Measurements from ENCODE around the gene OR52N4. TPM values are rescaled to one million over a fixed set of nuclear protein-coding genes. Genes with fewer than 3 reads are reported as not detected.
"Not testable (repeated sequence)": the region's sequence is repeated elsewhere in the genome, so short reads cannot be mapped to it uniquely, and the experiment has no call there.

Gene OR52N4
- total RNA-seq, result under 1 TPM; 0.23 to 0.67 TPM

GRCh38 chr11:5753943-5754342, at the start of gene OR52N4:
Gene OR52N4, plus strand, starts transcription at chr11:5754243. Its CDS starts 498 bp downstream, at chr11:5754741.
- Mint-ChIP-seq H3K4me3 (no peak within 1 kb of the TSS), H3K36me3 (no peaks in the 10 kb centered on the region), H3K27me3 (no peaks in the 10 kb centered on the region), H3K9me3 (ENCODE audit: low read depth) (no peaks in the 10 kb centered on the region), H3K4me1 (no peaks in the 10 kb centered on the region), H3K27ac (no peak within 1 kb of the TSS)
- ATAC-seq, result no peak
- CTCF ChIA-PET, result no interaction called here
- DNase-seq, result no peak

GRCh38 chr11:5705688-5706087, 48.4 kb upstream of the OR52N4 start:
- H3K4me1 Mint-ChIP-seq, result peaks cover 31% of the 10 kb centered on the region
- no peak for ATAC-seq
- H3K27me3 Mint-ChIP-seq, result no peaks in the 10 kb centered on the region
- CTCF ChIA-PET, result interaction anchor here (0.7 to 1.0 kb wide), 3 partner anchors 8 to 24 kb away, joined by 3 read pairs; no protein-coding TSS in a partner anchor
- H3K9me3 Mint-ChIP-seq (ENCODE audit: low read depth), result no peaks in the 10 kb centered on the region
- H3K36me3 Mint-ChIP-seq, result peaks cover 70% of the 10 kb centered on the region
- no peak overlapping the region for H3K4me3 Mint-ChIP-seq
- no peak for DNase-seq
- H3K27ac Mint-ChIP-seq, result no peak overlapping the region

GRCh38 chr11:5712507-5712906, 41.5 kb upstream of the OR52N4 start:
- DNase-seq (no peak), ATAC-seq (peak; percentile 39)
- H3K36me3 Mint-ChIP-seq, result peaks cover 30% of the 10 kb centered on the region
- H3K27ac Mint-ChIP-seq, result no peak overlapping the region
- H3K4me3 Mint-ChIP-seq, result no peak overlapping the region
- H3K9me3 Mint-ChIP-seq (ENCODE audit: low read depth), result no peaks in the 10 kb centered on the region
- peaks cover 9% of the 10 kb centered on the region for H3K4me1 Mint-ChIP-seq
- CTCF ChIA-PET, result interaction anchor here (0.9 to 2.0 kb wide), 3 partner anchors 24 to 33 kb away, joined by 3 to 7 read pairs (median 3); partner anchors contain the start of genes OR56B1 and TRIM5
- H3K27me3 Mint-ChIP-seq, result no peaks in the 10 kb centered on the region

GRCh38 chr11:5713695-5714094, 40.3 kb upstream of the OR52N4 start:
- Mint-ChIP-seq H3K9me3 (ENCODE audit: low read depth) (no peaks in the 10 kb centered on the region), H3K27me3 (no peaks in the 10 kb centered on the region), H3K4me1 (peaks cover 5% of the 10 kb centered on the region), H3K27ac (no peak overlapping the region), H3K36me3 (peaks cover 24% of the 10 kb centered on the region), H3K4me3 (no peak overlapping the region)
- ATAC-seq (no peak), DNase-seq (no peak)
- CTCF ChIA-PET, result interaction anchor here (1.2 to 2.0 kb wide), 2 partner anchors 9 to 29 kb away, joined by 3 to 7 read pairs; partner anchors contain the start of gene TRIM5

- H3K27ac Mint-ChIP-seq; H3K27me3 Mint-ChIP-seq; H3K9me3 Mint-ChIP-seq (ENCODE audit: low read depth); DNase-seq; H3K4me3 Mint-ChIP-seq; CTCF ChIA-PET; H3K36me3 Mint-ChIP-seq; ATAC-seq: not testable (repeated sequence)
- peaks cover 14% of the 10 kb centered on the region for H3K4me1 Mint-ChIP-seq
Observed at GRCh38 chr11:5716518-5716917, 37.5 kb upstream of the OR52N4 start.

GRCh38 chr11:5719703-5720495, 34.1 kb upstream of the OR52N4 start:
- no peak overlapping the region for H3K27ac Mint-ChIP-seq
- H3K4me1 Mint-ChIP-seq, result peaks cover 9% of the 10 kb centered on the region
- H3K27me3 Mint-ChIP-seq, result peaks cover 3% of the 10 kb centered on the region
- peak; percentile 46 for DNase-seq
- CTCF ChIA-PET, result interaction anchor here (1.1 kb wide), 1 partner anchor 244 kb away, joined by 3 read pairs; no protein-coding TSS in a partner anchor
- no peaks in the 10 kb centered on the region for H3K9me3 Mint-ChIP-seq (ENCODE audit: low read depth)
- H3K4me3 Mint-ChIP-seq, result no peak overlapping the region
- peaks cover 6% of the 10 kb centered on the region for H3K36me3 Mint-ChIP-seq
- ATAC-seq, result peak; percentile 33

- H3K9me3 Mint-ChIP-seq (ENCODE audit: low read depth), result no peaks in the 10 kb centered on the region
- peaks cover 2% of the 10 kb centered on the region for H3K36me3 Mint-ChIP-seq
- H3K27ac Mint-ChIP-seq, result no peak overlapping the region
- CTCF ChIA-PET, result no interaction called here
- no peak for DNase-seq
- no peak for ATAC-seq
- H3K27me3 Mint-ChIP-seq, result peaks cover 3% of the 10 kb centered on the region
- peaks cover 9% of the 10 kb centered on the region for H3K4me1 Mint-ChIP-seq
- no peak overlapping the region for H3K4me3 Mint-ChIP-seq
Observed at GRCh38 chr11:5722622-5723021, 31.4 kb upstream of the OR52N4 start.

GRCh38 chr11:5726351-5726750, 27.7 kb upstream of the OR52N4 start:
- CTCF ChIA-PET, result interaction anchor here (0.8 kb wide), 1 partner anchor 85 kb away, joined by 3 read pairs; no protein-coding TSS in a partner anchor
- Mint-ChIP-seq H3K4me3 (no peak overlapping the region), H3K27me3 (peaks cover 3% of the 10 kb centered on the region), H3K4me1 (no peaks in the 10 kb centered on the region), H3K27ac (no peak overlapping the region), H3K9me3 (ENCODE audit: low read depth) (no peaks in the 10 kb centered on the region), H3K36me3 (no peaks in the 10 kb centered on the region)
- ATAC-seq (no peak), DNase-seq (no peak)

GRCh38 chr11:5727691-5728090, 26.4 kb upstream of the OR52N4 start:
- no peaks in the 10 kb centered on the region for H3K9me3 Mint-ChIP-seq (ENCODE audit: low read depth)
- CTCF ChIA-PET, result no interaction called here
- H3K4me1 Mint-ChIP-seq, result no peaks in the 10 kb centered on the region
- DNase-seq (no peak), ATAC-seq (no peak)
- H3K36me3 Mint-ChIP-seq, result no peaks in the 10 kb centered on the region
- no peak overlapping the region for H3K27ac Mint-ChIP-seq
- no peaks in the 10 kb centered on the region for H3K27me3 Mint-ChIP-seq
- no peak overlapping the region for H3K4me3 Mint-ChIP-seq

GRCh38 chr11:5736396-5736795, 17.6 kb upstream of the OR52N4 start, which contains the start of gene OR56B1:
Gene OR56B1, plus strand, starts transcription at chr11:5736448. Its CDS starts 69 bp downstream, at chr11:5736517.
- Mint-ChIP-seq H3K4me3 (no peak within 1 kb of the TSS), H3K4me1 (no peaks in the 10 kb centered on the region), H3K36me3 (no peaks in the 10 kb centered on the region), H3K27ac (no peak within 1 kb of the TSS), H3K9me3 (ENCODE audit: low read depth) (no peaks in the 10 kb centered on the region), H3K27me3 (no peaks in the 10 kb centered on the region)
- no peak for ATAC-seq
- CTCF ChIA-PET, result interaction anchor here (1.2 to 1.4 kb wide), 2 partner anchors 24 kb away, joined by 3 read pairs; a partner anchor contains a TSS
- no peak for DNase-seq

GRCh38 chr11:5737091-5737490, 17.0 kb upstream of the OR52N4 start:
- Mint-ChIP-seq H3K36me3 (no peaks in the 10 kb centered on the region), H3K9me3 (ENCODE audit: low read depth) (no peaks in the 10 kb centered on the region), H3K4me3 (no peak overlapping the region), H3K4me1 (no peaks in the 10 kb centered on the region), H3K27me3 (peaks cover 3% of the 10 kb centered on the region), H3K27ac (no peak overlapping the region)
- CTCF ChIA-PET, result interaction anchor here (1.2 kb wide), 1 partner anchor 24 kb away, joined by 3 read pairs; a partner anchor contains a TSS
- ATAC-seq, result no peak
- no peak for DNase-seq

GRCh38 chr11:5737670-5738392, 16.2 kb upstream of the OR52N4 start:
- no peak for ATAC-seq
- H3K27ac Mint-ChIP-seq, result no peak overlapping the region
- H3K36me3 Mint-ChIP-seq, result no peaks in the 10 kb centered on the region
- no peaks in the 10 kb centered on the region for H3K4me1 Mint-ChIP-seq
- CTCF ChIA-PET, result interaction anchor here (1.2 kb wide), 1 partner anchor 23 kb away, joined by 3 read pairs; a partner anchor contains a TSS
- H3K27me3 Mint-ChIP-seq, result peaks cover 8% of the 10 kb centered on the region
- H3K9me3 Mint-ChIP-seq (ENCODE audit: low read depth), result no peaks in the 10 kb centered on the region
- DNase-seq, result no peak
- H3K4me3 Mint-ChIP-seq, result no peak overlapping the region

GRCh38 chr11:5738431-5738830, 15.6 kb upstream of the OR52N4 start:
- DNase-seq (no peak), ATAC-seq (no peak)
- no peaks in the 10 kb centered on the region for H3K36me3 Mint-ChIP-seq
- peaks cover 14% of the 10 kb centered on the region for H3K27me3 Mint-ChIP-seq
- no peak overlapping the region for H3K4me3 Mint-ChIP-seq
- no peaks in the 10 kb centered on the region for H3K4me1 Mint-ChIP-seq
- CTCF ChIA-PET, result no interaction called here
- H3K27ac Mint-ChIP-seq, result no peak overlapping the region
- no peaks in the 10 kb centered on the region for H3K9me3 Mint-ChIP-seq (ENCODE audit: low read depth)
